Endodermal cell (in vitro differentiated cells): ENCODE results near the gene OMP. TPM values are rescaled to one million over a fixed set of nuclear protein-coding genes. Genes with fewer than 3 reads are reported as not detected.

Experiments
- DNase-seq: peaks from one replicate; pipeline ENCODE4 v3.0.0-alpha.2; 2017
- H3K27ac ChIP-seq: 2 replicates; pipeline ENCODE4 v1.5.1; 2013; ENCODE audit warnings: mild to moderate bottlenecking, low read depth, low read length, moderate library complexity
- H3K27me3 ChIP-seq: 2 replicates; pipeline ENCODE4 v1.6.1; 2013; ENCODE audit warnings: mild to moderate bottlenecking, low read length, moderate library complexity; ENCODE audit not compliant: insufficient read depth, control insufficient read depth, poor library complexity, severe bottlenecking
- H3K36me3 ChIP-seq: 2 replicates; pipeline ENCODE4 v1.7.0; 2013; ENCODE audit warnings: mild to moderate bottlenecking, low read length, moderate library complexity; ENCODE audit not compliant: control insufficient read depth, insufficient read depth
- H3K4me1 ChIP-seq: one replicate; pipeline ENCODE4 v1.7.0; 2013; ENCODE audit warnings: low read length; ENCODE audit not compliant: control insufficient read depth, insufficient read depth
- H3K4me3 ChIP-seq: 2 replicates; pipeline ENCODE4 v1.5.1; 2013; ENCODE audit warnings: mild to moderate bottlenecking, low read length, moderate library complexity
- H3K9ac ChIP-seq: 2 replicates; pipeline ENCODE4 v1.6.1; 2013; ENCODE audit warnings: mild to moderate bottlenecking, low read length, moderate library complexity; ENCODE audit not compliant: poor library complexity, severe bottlenecking; ENCODE audit errors: extremely low read depth
- H3K9me3 ChIP-seq: 2 replicates; pipeline ENCODE4 v1.6.1; 2013; ENCODE audit warnings: mild to moderate bottlenecking, low read length, moderate library complexity; ENCODE audit not compliant: control insufficient read depth
- H3K27ac Mint-ChIP-seq: 2 replicates; pipeline ENCODE4 v1.8.0; 2020; ENCODE audit warnings: mixed read lengths
- H3K27me3 Mint-ChIP-seq: 2 replicates; pipeline ENCODE4 v1.8.0; 2021; ENCODE audit warnings: mild to moderate bottlenecking, mixed read lengths; ENCODE audit not compliant: insufficient read depth
- H3K36me3 Mint-ChIP-seq: 2 replicates; pipeline ENCODE4 v1.8.0; 2020; ENCODE audit warnings: low read depth, mixed read lengths
- H3K4me1 Mint-ChIP-seq: 2 replicates; pipeline ENCODE4 v1.8.0; 2020; ENCODE audit warnings: mixed read lengths
- H3K4me3 Mint-ChIP-seq: 2 replicates; pipeline ENCODE4 v1.8.0; 2020; ENCODE audit warnings: mild to moderate bottlenecking, moderate library complexity, mixed read lengths
- H3K9me3 Mint-ChIP-seq: 2 replicates; pipeline ENCODE4 v1.8.0; 2020; ENCODE audit warnings: mild to moderate bottlenecking, mixed read lengths
- WGBS, 2 experiments: methylation state at CpG; one replicate each; pipeline versions ENCODE4 v1.1.5 to v1.1.7; 2013; ENCODE audit warnings: missing lambda C conversion rate in 2 of 2, mixed read lengths in 1 of 2; ENCODE audit not compliant: insufficient coverage in 1 of 2, insufficient read length in 1 of 2; 5-methylcytosine and 5-hydroxymethylcytosine counted together
- total RNA-seq, 2 donors: library from RNA; stranded (reverse); fragmentation: NEBNext Ultra II Directional in 1 of 2; extraction: Animal tissue kit (Norgen Biotek cat#: 25700) in 1 of 2; gene quantifications; 2 replicates in 1 of 2; 3 replicates in 1 of 2; pipeline ENCODE4 v1.2.1, GENCODE V29; 2021
- TF ChIP-seq, protein P1 (sequence below): fragments of 200-600 bp; sonication (generic); conservative IDR thresholded peaks from 2 replicates; pipeline ENCODE4 v1.5.0; 2021; ENCODE audit warnings: antibody characterized with exemption, mild to moderate bottlenecking

Gene OMP
- total RNA-seq, 2 donors from 2014 or later: 1.6 to 1.7 TPM

DNA sequence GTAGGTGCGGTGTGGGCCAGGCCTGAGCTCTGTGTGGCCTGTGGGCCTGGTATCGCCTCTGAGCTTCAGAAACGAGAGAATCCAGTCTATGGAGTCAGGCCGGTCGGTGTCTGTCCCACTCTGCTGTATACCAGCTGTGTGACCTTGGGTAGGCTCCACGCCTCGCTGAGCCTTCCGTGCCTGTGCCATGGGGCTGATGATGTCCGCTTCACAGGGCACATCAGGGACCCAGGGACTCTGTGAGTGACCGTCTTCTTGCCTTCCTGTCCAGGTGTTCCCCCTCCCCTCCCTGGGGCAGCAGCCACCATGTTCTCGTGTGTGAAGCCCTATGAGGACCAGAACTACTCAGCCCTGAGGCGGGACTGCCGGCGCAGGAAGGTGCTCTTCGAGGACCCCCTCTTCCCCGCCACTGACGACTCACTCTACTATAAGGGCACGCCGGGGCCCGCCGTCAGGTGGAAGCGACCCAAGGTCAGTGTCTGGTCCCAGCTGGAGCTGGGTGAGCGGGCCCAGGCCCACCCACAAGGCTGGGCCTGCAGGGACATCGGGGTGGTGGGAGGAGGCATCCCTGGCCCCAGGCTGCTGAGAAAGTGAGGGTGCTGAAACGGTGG is 18.0 kb upstream of the OMP start:
- Mint-ChIP-seq H3K27me3 (no peaks in the 10 kb centered on the region), H3K4me1 (no peaks in the 10 kb centered on the region), H3K27ac (peak overlapping the region; percentile 52), H3K9me3 (no peaks in the 10 kb centered on the region), H3K36me3 (peaks cover 2% of the 10 kb centered on the region), H3K4me3 (no peak overlapping the region)
- peaks cover 2% of the 10 kb centered on the region for H3K9me3 ChIP-seq
- TF ChIP-seq, protein P1, sequence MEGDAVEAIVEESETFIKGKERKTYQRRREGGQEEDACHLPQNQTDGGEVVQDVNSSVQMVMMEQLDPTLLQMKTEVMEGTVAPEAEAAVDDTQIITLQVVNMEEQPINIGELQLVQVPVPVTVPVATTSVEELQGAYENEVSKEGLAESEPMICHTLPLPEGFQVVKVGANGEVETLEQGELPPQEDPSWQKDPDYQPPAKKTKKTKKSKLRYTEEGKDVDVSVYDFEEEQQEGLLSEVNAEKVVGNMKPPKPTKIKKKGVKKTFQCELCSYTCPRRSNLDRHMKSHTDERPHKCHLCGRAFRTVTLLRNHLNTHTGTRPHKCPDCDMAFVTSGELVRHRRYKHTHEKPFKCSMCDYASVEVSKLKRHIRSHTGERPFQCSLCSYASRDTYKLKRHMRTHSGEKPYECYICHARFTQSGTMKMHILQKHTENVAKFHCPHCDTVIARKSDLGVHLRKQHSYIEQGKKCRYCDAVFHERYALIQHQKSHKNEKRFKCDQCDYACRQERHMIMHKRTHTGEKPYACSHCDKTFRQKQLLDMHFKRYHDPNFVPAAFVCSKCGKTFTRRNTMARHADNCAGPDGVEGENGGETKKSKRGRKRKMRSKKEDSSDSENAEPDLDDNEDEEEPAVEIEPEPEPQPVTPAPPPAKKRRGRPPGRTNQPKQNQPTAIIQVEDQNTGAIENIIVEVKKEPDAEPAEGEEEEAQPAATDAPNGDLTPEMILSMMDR: no peak
- H3K36me3 ChIP-seq: no peaks in the 10 kb centered on the region
- DNase-seq: no peak
- no peaks in the 10 kb centered on the region for H3K27me3 ChIP-seq
- H3K4me3 ChIP-seq: no peak overlapping the region
- no peak overlapping the region for H3K27ac ChIP-seq
- WGBS, 2 experiments: 94 to 95% methylated on average over 14 to 25 of the region's 25 CpGs
- no peaks in the 10 kb centered on the region for H3K4me1 ChIP-seq
- H3K9ac ChIP-seq: no peak overlapping the region

DNA sequence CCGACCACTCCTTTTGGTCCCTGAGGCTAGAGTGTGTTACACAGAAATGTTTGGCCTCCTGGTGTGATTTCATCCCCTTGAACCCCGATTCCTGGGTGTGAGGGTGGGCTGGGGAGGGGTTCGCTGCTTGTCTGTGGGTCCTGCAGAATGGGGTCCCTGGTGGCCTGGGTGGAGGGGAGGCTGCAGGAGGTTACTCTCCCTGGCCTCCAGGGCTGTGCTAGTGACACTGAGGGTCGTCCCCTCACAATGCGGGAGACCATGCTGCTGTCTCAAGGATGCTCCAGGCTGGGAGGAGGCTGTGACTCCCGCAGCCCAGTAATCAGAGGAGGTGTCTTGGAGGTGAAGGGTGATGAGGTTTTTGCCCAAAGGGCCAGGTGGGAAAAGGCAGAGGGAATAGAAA is 17.0 kb upstream of the OMP start:
- no peak overlapping the region for H3K27ac ChIP-seq
- DNase-seq: no peak
- no peaks in the 10 kb centered on the region for H3K27me3 ChIP-seq
- WGBS, 2 experiments: 94 to 100% methylated on average over 2 to 6 of the region's 6 CpGs
- Mint-ChIP-seq H3K27ac (no peak overlapping the region), H3K4me3 (no peak overlapping the region), H3K27me3 (no peaks in the 10 kb centered on the region), H3K36me3 (peaks cover 2% of the 10 kb centered on the region), H3K9me3 (no peaks in the 10 kb centered on the region), H3K4me1 (no peaks in the 10 kb centered on the region)
- H3K4me1 ChIP-seq: no peaks in the 10 kb centered on the region
- no peaks in the 10 kb centered on the region for H3K36me3 ChIP-seq
- no peaks in the 10 kb centered on the region for H3K9me3 ChIP-seq
- no peak overlapping the region for H3K9ac ChIP-seq
- H3K4me3 ChIP-seq: no peak overlapping the region
- TF ChIP-seq, protein P1: no peak

DNA sequence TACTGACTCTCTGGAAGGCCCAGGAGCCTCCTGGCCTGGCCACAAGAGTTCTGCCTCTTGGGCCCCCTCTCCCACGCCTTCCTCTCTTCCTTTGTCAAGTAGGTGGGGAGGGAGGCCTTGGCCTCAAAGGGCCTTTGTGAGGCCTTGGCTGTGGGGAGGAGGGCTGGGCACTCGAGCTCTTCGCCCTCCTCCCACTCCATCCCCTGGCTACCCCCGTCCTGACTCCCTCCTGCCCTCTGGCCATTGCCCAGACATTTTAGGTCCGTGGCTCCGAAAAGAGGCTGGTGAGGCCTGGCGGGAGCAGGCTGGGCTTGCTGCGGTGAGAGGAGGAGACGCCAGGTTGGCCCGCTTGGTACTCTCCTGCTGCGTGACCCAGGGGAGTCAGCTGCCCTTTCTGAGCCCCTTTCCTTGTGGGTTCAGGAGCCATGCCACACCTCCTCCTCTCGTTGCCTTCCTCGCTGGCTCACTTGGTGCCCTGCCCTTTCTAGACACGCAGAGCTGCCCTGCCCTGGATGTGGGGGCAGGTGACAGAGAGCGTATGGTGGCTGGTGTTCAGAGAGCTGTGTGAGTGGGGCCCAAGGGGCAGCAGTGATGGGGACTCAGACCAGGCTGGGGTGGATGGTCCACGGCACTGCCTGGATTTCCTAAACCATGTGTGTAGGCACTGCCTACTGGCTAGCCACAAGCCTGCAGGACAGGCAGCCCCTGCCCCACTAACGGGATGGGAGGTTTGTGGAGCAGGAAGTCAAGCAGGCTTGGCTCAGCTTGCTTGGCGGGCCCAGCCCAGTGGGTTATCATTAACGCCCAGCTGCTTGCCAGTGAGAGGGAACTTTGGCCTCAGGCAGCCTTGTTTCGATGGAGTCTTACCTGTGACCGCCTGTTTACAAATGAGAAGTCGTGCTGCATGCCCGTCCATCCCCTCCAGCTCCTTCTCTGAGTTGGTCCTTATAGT is 15.8 kb upstream of the OMP start:
- Histone ChIP-seq H3K9ac (no peak overlapping the region), H3K27ac (no peak overlapping the region), H3K27me3 (no peaks in the 10 kb centered on the region), H3K36me3 (no peaks in the 10 kb centered on the region), H3K9me3 (no peaks in the 10 kb centered on the region), H3K4me1 (no peaks in the 10 kb centered on the region), H3K4me3 (no peak overlapping the region)
- WGBS, 2 experiments: 88 to 92% methylated on average over 13 to 23 of the region's 23 CpGs
- TF ChIP-seq, protein P1: no peak
- H3K9me3 Mint-ChIP-seq: no peaks in the 10 kb centered on the region
- peaks cover 2% of the 10 kb centered on the region for H3K36me3 Mint-ChIP-seq
- no peak for DNase-seq
- H3K4me3 Mint-ChIP-seq: no peak overlapping the region
- no peaks in the 10 kb centered on the region for H3K27me3 Mint-ChIP-seq
- H3K4me1 Mint-ChIP-seq: peaks cover 4% of the 10 kb centered on the region
- H3K27ac Mint-ChIP-seq: no peak overlapping the region
